Measurements from ENCODE around the gene PIP5K1B.
"Not testable (repeated sequence)": the region's sequence is repeated elsewhere in the genome, so short reads cannot be mapped to it uniquely, and the experiment has no call there.

PIP5K1B gene

GRCh38 chr9:68698943-68699509, 6.0 kb upstream of the PIP5K1B start:
- TF ChIP-seq CTCF (conservative IDR thresholded peaks at IDR 0.05), result no peak
- no peak for TF ChIP-seq ZFX (IDR thresholded peaks at IDR 0.05)
- H3K27ac ChIP-seq, result no peak overlapping the region

- not testable (repeated sequence) for H3K27ac ChIP-seq
Measured at GRCh38 chr9:68699625-68700024, 5.4 kb upstream of the PIP5K1B start.

- TF ChIP-seq ZFX (IDR thresholded peaks at IDR 0.05) (no peak), CTCF (conservative IDR thresholded peaks at IDR 0.05) (no peak)
- no peak overlapping the region for H3K27ac ChIP-seq
Measured at GRCh38 chr9:68702493-68702892, 2.5 kb upstream of the PIP5K1B start.

- TF ChIP-seq ZFX (IDR thresholded peaks at IDR 0.05), result no peak
- no peak for TF ChIP-seq CTCF (conservative IDR thresholded peaks at IDR 0.05)
- no peak overlapping the region for H3K27ac ChIP-seq
Measured at GRCh38 chr9:68703672-68704071, 1.4 kb upstream of the PIP5K1B start.

GRCh38 chr9:68704498-68704813, 584 bp upstream of the PIP5K1B start:
- no peak for TF ChIP-seq CTCF (conservative IDR thresholded peaks at IDR 0.05)
- H3K27ac ChIP-seq, result no peak overlapping the region

- no peak for TF ChIP-seq CTCF (conservative IDR thresholded peaks at IDR 0.05)
- no peak for TF ChIP-seq ZFX (IDR thresholded peaks at IDR 0.05)
- no peak overlapping the region for H3K27ac ChIP-seq
Measured at GRCh38 chr9:68705531-68706362, 707 bp downstream of the PIP5K1B start.

GRCh38 chr9:68706363-68707201, 1.5 kb downstream of the PIP5K1B start:
- no peak overlapping the region for H3K27ac ChIP-seq
- TF ChIP-seq CTCF (conservative IDR thresholded peaks at IDR 0.05) (no peak), ZFX (IDR thresholded peaks at IDR 0.05) (no peak)

Data from C4-2B (cell line).